HepG2 (cell line): Measurements from ENCODE around the gene PSMD10. TPM values are rescaled to one million over a fixed set of nuclear protein-coding genes. Genes with fewer than 3 reads are reported as not detected.

Source experiments
- ATAC-seq: fragments of 200-7000 bp; cut with Tn5 transposase; 3 replicates; pipeline ENCODE4 v1.9.1; 2020; ENCODE audit warnings: mild to moderate bottlenecking, moderate library complexity
- BruUV-seq: library from RNA; stranded (reverse); fragments of 400-500 nt; replicated peaks from 2 replicates; lab custom pipeline; 2021; lab: Mats Ljungman, UMichigan
- CTCF ChIA-PET: fragments of 300-600 bp; formaldehyde crosslinking; extraction: SDS; loops from one replicate; lab custom pipeline; 2021; ENCODE audit warnings: low total read pairs, inconsistent platforms, low intra/inter-chr PET ratio; lab: Yijun Ruan, JAX
- POLR2A ChIA-PET: fragments of 350-600 bp; sonication (Branson Sonifier 250); formaldehyde crosslinking; loops from one replicate; lab custom pipeline; 2020; ENCODE audit warnings: antibody characterized with exemption, inconsistent platforms; lab: Yijun Ruan, JAX
- DNase-seq: peaks from one replicate; pipeline ENCODE4 v3.0.0-alpha.2; 2015; ENCODE audit warnings: low spot score
- FAIRE-seq: peaks from 3 replicates; lab custom pipeline; 2011; peaks lifted over from hg19 to GRCh38; lab: Jason Lieb, UNC
- H2AFZ ChIP-seq: one replicate; pipeline ENCODE4 v1.6.1; 2011; ENCODE audit warnings: low read length, inconsistent platforms
- H3K27ac ChIP-seq: fragments of 300-600 bp; 3 replicates; pipeline ENCODE4 v1.8.0; 2011; ENCODE audit warnings: mixed run types, mild to moderate bottlenecking, mixed read lengths, low read length, inconsistent platforms; ENCODE audit not compliant: insufficient read depth; ENCODE audit errors: extremely low read length
- H3K27me3 ChIP-seq, 2 experiments: fragments of 200-600 bp in 1 of 2; 2 replicates in 1 of 2; 3 replicates in 1 of 2; pipeline versions ENCODE4 v1.6.0 to v1.8.0; 2011; ENCODE audit warnings: low read length in 2 of 2, mild to moderate bottlenecking in 2 of 2, moderate library complexity in 2 of 2, inconsistent platforms in 1 of 2; ENCODE audit not compliant: insufficient read depth in 2 of 2, control insufficient read depth in 1 of 2
- H3K36me3 ChIP-seq, 2 experiments: fragments of 200-600 bp in 1 of 2; replicated peaks in 1 of 2; 2 replicates in 1 of 2; 3 replicates in 1 of 2; pipeline versions ENCODE4 v1.5.1 to v1.8.0; 2011; ENCODE audit warnings: low read length in 2 of 2, inconsistent platforms in 1 of 2; ENCODE audit not compliant: insufficient read depth in 2 of 2, control insufficient read depth in 1 of 2
- H3K4me1 ChIP-seq: 2 replicates; pipeline ENCODE4 v1.5.1; 2012; ENCODE audit warnings: low read length, inconsistent platforms; ENCODE audit not compliant: insufficient read depth
- H3K4me2 ChIP-seq: 2 replicates; pipeline ENCODE4 v1.6.0; 2011; ENCODE audit warnings: low read depth, low read length, inconsistent platforms
- H3K4me3 ChIP-seq, 3 experiments: fragments of 200-600 bp in 1 of 3; sonication (generic), shearing (Covaris generic) in 1 of 3; replicated peaks in 1 of 3; 2 replicates each; pipeline ENCODE4 v1.5.1; 2011 to 2016; ENCODE audit warnings: low read length in 3 of 3, inconsistent platforms in 2 of 3, low read depth in 2 of 3, mild to moderate bottlenecking in 2 of 3, control low read depth in 1 of 3, mixed read lengths in 1 of 3; ENCODE audit not compliant: insufficient read depth in 1 of 3
- H3K79me2 ChIP-seq: one replicate; pipeline ENCODE4 v1.6.1; 2011; ENCODE audit warnings: low read length, inconsistent platforms; ENCODE audit not compliant: insufficient read depth
- H3K9ac ChIP-seq: 2 replicates; pipeline ENCODE4 v1.6.0; 2011; ENCODE audit warnings: mild to moderate bottlenecking, low read depth, low read length, inconsistent platforms; ENCODE audit not compliant: insufficient read depth
- H3K9me3 ChIP-seq: 2 replicates; pipeline ENCODE4 v1.5.1; 2012; ENCODE audit warnings: mild to moderate bottlenecking, low read length
- H4K20me1 ChIP-seq: 2 replicates; pipeline ENCODE4 v1.6.0; 2011; ENCODE audit warnings: inconsistent platforms, mild to moderate bottlenecking, low read length, moderate library complexity; ENCODE audit not compliant: insufficient read depth
- ELF4 ChIP-seq: sonication (generic); formaldehyde crosslinking; IDR thresholded peaks from 2 replicates; pipeline ENCODE4 v1.5.0; 2020; ENCODE audit warnings: missing genetic modification reagents, mild to moderate bottlenecking, moderate library complexity, borderline replicate concordance
- MAFG ChIP-seq: sonication (generic); formaldehyde crosslinking; IDR thresholded peaks from 2 replicates; pipeline ENCODE4 v1.5.1; 2020; ENCODE audit warnings: mild to moderate bottlenecking, missing genetic modification reagents
- MAZ ChIP-seq, 2 experiments: sonication (generic) in 1 of 2; formaldehyde crosslinking in 1 of 2; IDR thresholded peaks; 2 replicates each; pipeline versions ENCODE4 v1.5.0 to v1.6.1; 2012 to 2020; ENCODE audit warnings: low read depth in 2 of 2, mild to moderate bottlenecking in 2 of 2, borderline replicate concordance in 1 of 2, improper control_type of control experiment in 1 of 2, low read length in 1 of 2, missing genetic modification reagents in 1 of 2, moderate library complexity in 1 of 2
- RCOR2 ChIP-seq: IDR thresholded peaks from 2 replicates; pipeline ENCODE4 v1.6.1; 2016; ENCODE audit warnings: missing biosample characterization, missing genetic modification reagents
- TBX2 ChIP-seq: sonication (generic); formaldehyde crosslinking; IDR thresholded peaks from 2 replicates; pipeline ENCODE4 v1.5.0; 2020; ENCODE audit warnings: missing genetic modification reagents, mild to moderate bottlenecking, borderline replicate concordance
- YY1 ChIP-seq: IDR thresholded peaks from 2 replicates; pipeline ENCODE4 v1.6.1; 2011; ENCODE audit warnings: low read length, low read depth, moderate library complexity, mild to moderate bottlenecking; ENCODE audit not compliant: insufficient read depth, insufficient replicate concordance
- ZFP37 ChIP-seq: sonication (generic); formaldehyde crosslinking; IDR thresholded peaks from 2 replicates; pipeline ENCODE4 v1.4.0; 2020; ENCODE audit warnings: missing genetic modification reagents, borderline replicate concordance
- ZMAT5 ChIP-seq: sonication (generic); formaldehyde crosslinking; IDR thresholded peaks from 2 replicates; pipeline ENCODE4 v1.5.0; 2020; ENCODE audit warnings: mild to moderate bottlenecking, low read depth, missing genetic modification reagents, borderline replicate concordance
- ZNF441 ChIP-seq: sonication (generic); formaldehyde crosslinking; IDR thresholded peaks from 2 replicates; pipeline ENCODE4 v1.7.0; 2021; ENCODE audit warnings: missing genetic modification reagents, borderline replicate concordance
- ZNF503 ChIP-seq: sonication (generic); formaldehyde crosslinking; IDR thresholded peaks from 2 replicates; pipeline ENCODE4 v1.4.0; 2020; ENCODE audit warnings: missing genetic modification reagents
- ZNF687 ChIP-seq: sonication (generic); formaldehyde crosslinking; IDR thresholded peaks from 2 replicates; pipeline ENCODE4 v1.5.1; 2020; ENCODE audit warnings: mild to moderate bottlenecking, missing genetic modification reagents, moderate library complexity
- WGBS: methylation state at CpG from one replicate; pipeline ENCODE4 v1.1.6; 2017; ENCODE audit warnings: low lambda C conversion rate; 5-methylcytosine and 5-hydroxymethylcytosine counted together
- in situ Hi-C: cut with HindIII; loops from 2 replicates; pipeline ENCODE4 v1.10.0; 2017; ENCODE audit warnings: low pct_unique_long_range_greater_than_20kb; ENCODE audit not compliant: extremely low pct_ligation_motif_present
- intact Hi-C: fragments of 100-400 bp; cut with micrococcal nuclease; formaldehyde crosslinking; loops from one replicate; pipeline ENCODE4 v1.10.0; 2022; ENCODE audit not compliant: unreplicated experiment
- polyA plus RNA-seq, 8 experiments: library from polyadenylated mRNA; depleted of rRNA in 3 of 8; stranded (reverse) in 7 of 8; unstranded in 1 of 8; fragments of >200 nt; fragmentation: Illumina TruSeq in 4 of 8; extraction: Trizol in 4 of 8; gene quantifications; 2 replicates each; pipeline versions ENCODE4 v1.2.1 to v1.2.3, GENCODE V29; 2011 to 2016; ENCODE audit warnings: low read depth in 4 of 8, missing spikeins in 1 of 8, mixed read lengths in 1 of 8; ENCODE audit not compliant: insufficient read depth in 1 of 8
- total RNA-seq, 5 experiments: library from RNA; depleted of rRNA; stranded (reverse); fragments of >200 nt; fragmentation: Illumina TruSeq; extraction: Trizol; gene quantifications; 2 replicates each; pipeline ENCODE4 v1.2.3, GENCODE V29; 2016; ENCODE audit warnings: low read depth in 1 of 5
- TF ChIP-seq, protein P1 (sequence below): sonication (generic); formaldehyde crosslinking; IDR thresholded peaks from 2 replicates; pipeline ENCODE4 v1.4.0; 2020; ENCODE audit warnings: missing genetic modification reagents, mild to moderate bottlenecking, borderline replicate concordance

Gene PSMD10
- total and polyA plus RNA-seq, 2 of the 13 experiments (the other 11 are each of a cell fraction or from before 2014, with no cell fraction given): 56.4 to 65.3 TPM

DNA sequence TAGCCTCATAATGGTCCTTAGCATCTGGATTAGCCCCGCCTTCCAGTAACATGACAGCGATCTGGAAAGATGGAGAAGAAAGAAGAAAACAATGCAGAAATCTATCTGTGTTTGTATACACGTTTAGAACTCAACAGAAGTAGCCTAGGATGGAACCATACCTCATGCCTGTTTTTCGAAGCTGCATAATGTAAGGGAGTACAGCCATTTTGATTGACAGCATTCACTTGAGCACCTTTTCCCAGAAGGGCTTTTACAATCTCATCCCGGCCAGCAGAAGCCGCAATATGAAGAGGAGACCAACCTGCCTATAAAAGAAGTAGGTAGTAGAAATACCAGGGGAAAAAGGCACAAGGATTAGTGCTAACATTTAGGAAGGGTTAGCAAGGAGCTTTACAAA lies 3.5 kb downstream of the PSMD10 start (continued):
- TF ChIP-seq ZNF503 (CRISPR knock-in tag) (no peak), MAZ (IDR thresholded peaks at IDR 0.05; ENCODE audit: borderline replicate concordance, low read depth, low read length) (no peak), MAZ (CRISPR knock-in tag; IDR thresholded peaks at IDR 0.05; ENCODE audit: low read depth) (no peak)
- TF ChIP-seq, protein P1, sequence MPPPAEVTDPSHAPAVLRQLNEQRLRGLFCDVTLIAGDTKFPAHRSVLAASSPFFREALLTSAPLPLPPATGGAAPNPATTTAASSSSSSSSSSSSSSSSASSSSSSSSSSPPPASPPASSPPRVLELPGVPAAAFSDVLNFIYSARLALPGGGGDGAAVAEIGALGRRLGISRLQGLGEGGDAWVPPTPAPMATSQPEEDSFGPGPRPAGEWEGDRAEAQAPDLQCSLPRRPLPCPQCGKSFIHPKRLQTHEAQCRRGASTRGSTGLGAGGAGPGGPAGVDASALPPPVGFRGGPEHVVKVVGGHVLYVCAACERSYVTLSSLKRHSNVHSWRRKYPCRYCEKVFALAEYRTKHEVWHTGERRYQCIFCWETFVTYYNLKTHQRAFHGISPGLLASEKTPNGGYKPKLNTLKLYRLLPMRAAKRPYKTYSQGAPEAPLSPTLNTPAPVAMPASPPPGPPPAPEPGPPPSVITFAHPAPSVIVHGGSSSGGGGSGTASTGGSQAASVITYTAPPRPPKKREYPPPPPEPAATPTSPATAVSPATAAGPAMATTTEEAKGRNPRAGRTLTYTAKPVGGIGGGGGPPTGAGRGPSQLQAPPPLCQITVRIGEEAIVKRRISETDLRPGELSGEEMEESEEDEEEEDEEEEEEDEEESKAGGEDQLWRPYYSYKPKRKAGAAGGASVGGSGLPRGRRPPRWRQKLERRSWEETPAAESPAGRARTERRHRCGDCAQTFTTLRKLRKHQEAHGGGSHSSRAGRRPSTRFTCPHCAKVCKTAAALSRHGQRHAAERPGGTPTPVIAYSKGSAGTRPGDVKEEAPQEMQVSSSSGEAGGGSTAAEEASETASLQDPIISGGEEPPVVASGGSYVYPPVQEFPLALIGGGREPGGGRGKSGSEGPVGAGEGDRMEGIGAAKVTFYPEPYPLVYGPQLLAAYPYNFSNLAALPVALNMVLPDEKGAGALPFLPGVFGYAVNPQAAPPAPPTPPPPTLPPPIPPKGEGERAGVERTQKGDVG (CRISPR knock-in tag): no peak
- TF ChIP-seq, all 625 proteins: peak for 0

- ChIA-PET CTCF (no interaction called here), POLR2A (no interaction called here)
- no peaks in the 10 kb centered on the region for H4K20me1 ChIP-seq
- no peak for DNase-seq
- H3K79me2 ChIP-seq: no peaks in the 10 kb centered on the region
- ATAC-seq: no peak
- H3K4me3 ChIP-seq: no peak overlapping the region
- no peaks in the 10 kb centered on the region for H3K4me1 ChIP-seq
- H3K4me2 ChIP-seq: no peak overlapping the region
- no peaks in the 10 kb centered on the region for H3K27me3 ChIP-seq
- no peak overlapping the region for H3K27ac ChIP-seq
- 50% methylated on average over 2 of the region's 2 CpGs for WGBS
- no peak overlapping the region for H2AFZ ChIP-seq
- no peak for FAIRE-seq
- H3K9me3 ChIP-seq: no peaks in the 10 kb centered on the region
- intact Hi-C loops (no loop called here), in situ Hi-C loops (no loop called here)
- no TSS peak for BruUV-seq
- 0 out of 5 replicates have a peak, but pooled peaks cover 0 to 6% of the 10 kb centered on the region in 2 experiments for H3K36me3 ChIP-seq
- no peak overlapping the region for H3K9ac ChIP-seq
- TF ChIP-seq MAFG (CRISPR knock-in tag) (no peak), YY1 (no peak), ZMAT5 (CRISPR knock-in tag) (no peak), TBX2 (no peak), ELF4 (CRISPR knock-in tag) (no peak), ZNF441 (CRISPR knock-in tag) (no peak), ZNF687 (CRISPR knock-in tag) (no peak), RCOR2 (no peak), ZFP37 (CRISPR knock-in tag) (no peak)
These were observed 10.2 kb downstream of the PSMD10 start for GRCh38 chrX:108081110-108081509.
